Thoracic aorta (tissue), 2 donors: Measurements from ENCODE around the gene SP140. TPM values are rescaled to one million over a fixed set of nuclear protein-coding genes. Genes with fewer than 3 reads are reported as not detected.

Experiments
- ATAC-seq: fragments of 150-250 bp; one replicate; pipeline ENCODE4 v1.8.0; 2017; ENCODE audit warnings: low read depth; ENCODE audit not compliant: insufficient number of reproducible peaks, low FRiP score
- DNase-seq: peaks from one replicate; pipeline ENCODE4 v3.0.0-alpha.2; 2020; ENCODE audit warnings: low spot score
- H3K27ac ChIP-seq, 2 donors: fragments of 200-600 bp; sonication (generic); 1 replicate in 1 of 2; 2 replicates in 1 of 2; pipeline ENCODE4 v1.5.1; 2016; ENCODE audit warnings: mild to moderate bottlenecking in 2 of 2, moderate library complexity in 2 of 2
- H3K27me3 ChIP-seq: fragments of 200-600 bp; sonication (generic); replicated peaks from 2 replicates; pipeline ENCODE4 v1.6.0; 2016; ENCODE audit warnings: mild to moderate bottlenecking; ENCODE audit not compliant: insufficient read depth
- H3K36me3 ChIP-seq: fragments of 200-600 bp; sonication (generic); one replicate; pipeline ENCODE4 v1.5.1; 2016
- H3K4me1 ChIP-seq, 2 donors: fragments of 200-600 bp; sonication (generic); 1 replicate in 1 of 2; 2 replicates in 1 of 2; pipeline versions ENCODE4 v1.5.1 to v1.6.0; 2016; ENCODE audit warnings: low read depth in 2 of 2, mild to moderate bottlenecking in 1 of 2; ENCODE audit not compliant: control insufficient read depth in 1 of 2
- H3K4me3 ChIP-seq: fragments of 200-600 bp; sonication (generic); 2 replicates; pipeline ENCODE4 v1.5.1; 2016; ENCODE audit warnings: mild to moderate bottlenecking
- H3K9me3 ChIP-seq: fragments of 200-600 bp; sonication (generic); 2 replicates; pipeline ENCODE4 v1.5.1; 2016
- CTCF ChIP-seq: fragments of 200-600 bp; sonication (generic); IDR thresholded peaks from one replicate; pipeline ENCODE4 v1.5.1; 2019; ENCODE audit warnings: antibody characterized with exemption
- total RNA-seq, 2 donors: library from RNA; depleted of rRNA; stranded (reverse); fragments of >200 nt; gene quantifications; one replicate each; pipeline versions ENCODE4 v1.1.0 to v1.2.3, GENCODE V29; 2016

The SP140 gene
- total RNA-seq, 2 donors from 2014 or later: 0.95 to 8.5 TPM

- DNase-seq (no peak), ATAC-seq (no peak)
- Histone ChIP-seq H3K36me3 (peaks cover 80% of the 10 kb centered on the region), H3K27me3 (no peaks in the 10 kb centered on the region), H3K27ac (no peak overlapping the region), H3K4me3 (no peak overlapping the region), H3K4me1 (no peaks in the 10 kb centered on the region), H3K9me3 (no peaks in the 10 kb centered on the region)
- no peak for TF ChIP-seq CTCF
Measured at GRCh38 chr2:230208576-230208975, 17.0 kb upstream of the SP140 start.

- no peak for DNase-seq
- no peaks in the 10 kb centered on the region for H3K9me3 ChIP-seq
- TF ChIP-seq CTCF: no peak
- H3K36me3 ChIP-seq: peaks cover 83% of the 10 kb centered on the region
- no peak overlapping the region for H3K27ac ChIP-seq
- ATAC-seq: no peak
- H3K4me3 ChIP-seq: no peak overlapping the region
- H3K4me1 ChIP-seq: no peaks in the 10 kb centered on the region
- H3K27me3 ChIP-seq: no peaks in the 10 kb centered on the region
Measured at GRCh38 chr2:230209422-230210051, 16.0 kb upstream of the SP140 start.

- no peak overlapping the region for H3K27ac ChIP-seq
- peaks cover 26% of the 10 kb centered on the region for H3K36me3 ChIP-seq
- no peak for DNase-seq
- H3K4me3 ChIP-seq: no peak overlapping the region
- ATAC-seq: no peak
- no peaks in the 10 kb centered on the region for H3K27me3 ChIP-seq
- no peak for TF ChIP-seq CTCF
- H3K4me1 ChIP-seq: peaks cover 13 to 21% of the 10 kb centered on the region in 2 donors
- H3K9me3 ChIP-seq: no peaks in the 10 kb centered on the region
Measured at GRCh38 chr2:230216489-230216888, 9.0 kb upstream of the SP140 start.

GRCh38 chr2:230217424-230217823 lies 8.1 kb upstream of the SP140 start:
- no peak for DNase-seq
- Histone ChIP-seq H3K9me3 (no peaks in the 10 kb centered on the region), H3K36me3 (peaks cover 18% of the 10 kb centered on the region), H3K4me1 (peaks cover 13 to 21% of the 10 kb centered on the region in 2 donors), H3K4me3 (no peak overlapping the region), H3K27ac (no peak overlapping the region), H3K27me3 (no peaks in the 10 kb centered on the region)
- TF ChIP-seq CTCF: no peak
- ATAC-seq: no peak

GRCh38 chr2:230218421-230218820 lies 7.1 kb upstream of the SP140 start:
- H3K36me3 ChIP-seq: peaks cover 8% of the 10 kb centered on the region
- DNase-seq (no peak), ATAC-seq (no peak)
- H3K27me3 ChIP-seq: no peaks in the 10 kb centered on the region
- peak overlapping the region; percentile 74 for H3K4me3 ChIP-seq
- H3K9me3 ChIP-seq: no peaks in the 10 kb centered on the region
- H3K4me1 ChIP-seq: peaks cover 13 to 21% of the 10 kb centered on the region in 2 donors
- TF ChIP-seq CTCF: no peak
- peak overlapping the region; percentile 64 to 71 for H3K27ac ChIP-seq
